Measurements from ENCODE around the gene HSFX1. TPM values are rescaled to one million over a fixed set of nuclear protein-coding genes. Genes with fewer than 3 reads are reported as not detected.

Gene HSFX1
- total and polyA plus RNA-seq, 9 of the 15 experiments (the other 6 are each of a cell fraction or from before 2014, with no cell fraction given), result 0.10 TPM; not detected in 8

- Histone ChIP-seq H3K9me3 (replicated peaks; ENCODE audit: control insufficient read depth, insufficient read depth, low read depth, low read length) (no peaks in the 10 kb centered on the region), H3K9ac (ENCODE audit: insufficient read depth in 1 of 2, low read depth in 2 of 2, low read length in 2 of 2) (no peak overlapping the region), H3K4me1 (replicated peaks in 1 of 2; ENCODE audit: control insufficient read depth in 2 of 2, insufficient read depth in 2 of 2, low read length in 2 of 2) (peaks cover 0 to 4% of the 10 kb centered on the region in 2 experiments; a peak in 4 of 5 replicates), H4K20me1 (replicated peaks; ENCODE audit: control insufficient read depth, insufficient read depth, low read length) (no peaks in the 10 kb centered on the region), H3K4me2 (ENCODE audit: insufficient read depth, low read length) (no peak overlapping the region), H3K79me2 (ENCODE audit: control insufficient read depth, insufficient read depth, low read length) (no peaks in the 10 kb centered on the region), H3K36me3 (ENCODE audit: control insufficient read depth, insufficient read depth, low read length) (no peaks in the 10 kb centered on the region), H3K27me3 (ENCODE audit: control insufficient read depth in 2 of 2, insufficient read depth in 2 of 2, low read length in 2 of 2) (peaks cover 0 to 18% of the 10 kb centered on the region in 2 experiments; a peak in 3 of 5 replicates), H3K4me3 (no peak overlapping the region), H3K27ac (ENCODE audit: extremely low read depth, low read depth, low read length) (no peak overlapping the region), H2AFZ (ENCODE audit: low read depth, low read length) (no peak overlapping the region), H3K9me1 (ENCODE audit: control insufficient read depth, insufficient read depth, low read length) (no peaks in the 10 kb centered on the region)
- TF ChIP-seq, protein P1, sequence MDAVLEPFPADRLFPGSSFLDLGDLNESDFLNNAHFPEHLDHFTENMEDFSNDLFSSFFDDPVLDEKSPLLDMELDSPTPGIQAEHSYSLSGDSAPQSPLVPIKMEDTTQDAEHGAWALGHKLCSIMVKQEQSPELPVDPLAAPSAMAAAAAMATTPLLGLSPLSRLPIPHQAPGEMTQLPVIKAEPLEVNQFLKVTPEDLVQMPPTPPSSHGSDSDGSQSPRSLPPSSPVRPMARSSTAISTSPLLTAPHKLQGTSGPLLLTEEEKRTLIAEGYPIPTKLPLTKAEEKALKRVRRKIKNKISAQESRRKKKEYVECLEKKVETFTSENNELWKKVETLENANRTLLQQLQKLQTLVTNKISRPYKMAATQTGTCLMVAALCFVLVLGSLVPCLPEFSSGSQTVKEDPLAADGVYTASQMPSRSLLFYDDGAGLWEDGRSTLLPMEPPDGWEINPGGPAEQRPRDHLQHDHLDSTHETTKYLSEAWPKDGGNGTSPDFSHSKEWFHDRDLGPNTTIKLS (IDR thresholded peaks at IDR 0.05; ENCODE audit: borderline replicate concordance, low read depth), result no peak
- DNase-seq (ENCODE audit: extremely low read depth in 1 of 4, low spot score in 3 of 4) (no peak), ATAC-seq (no peak), FAIRE-seq (no peak)
- POLR2A ChIA-PET, result no interaction called here
- intact Hi-C loops (cut with micrococcal nuclease), result no loop called here
- no TSS peak for BruUV-seq (replicated peaks)
- in situ Hi-C loops (cut with MboI), result loop anchor here (25.0 kb wide), 1 partner anchor 213 kb away; the partner anchor contains the start of genes HSFX2 and MAGEA9B
- CTCF ChIA-PET (ENCODE audit: low intra/inter-chr PET ratio), result no interaction called here
- 3% methylated on average over 3 of the region's 3 CpGs for WGBS (ENCODE audit: insufficient coverage, low coverage, missing lambda C conversion rate)
Measured at GRCh38 chrX:149799938-149800337, 26.1 kb downstream of the HSFX1 start.

DNA sequence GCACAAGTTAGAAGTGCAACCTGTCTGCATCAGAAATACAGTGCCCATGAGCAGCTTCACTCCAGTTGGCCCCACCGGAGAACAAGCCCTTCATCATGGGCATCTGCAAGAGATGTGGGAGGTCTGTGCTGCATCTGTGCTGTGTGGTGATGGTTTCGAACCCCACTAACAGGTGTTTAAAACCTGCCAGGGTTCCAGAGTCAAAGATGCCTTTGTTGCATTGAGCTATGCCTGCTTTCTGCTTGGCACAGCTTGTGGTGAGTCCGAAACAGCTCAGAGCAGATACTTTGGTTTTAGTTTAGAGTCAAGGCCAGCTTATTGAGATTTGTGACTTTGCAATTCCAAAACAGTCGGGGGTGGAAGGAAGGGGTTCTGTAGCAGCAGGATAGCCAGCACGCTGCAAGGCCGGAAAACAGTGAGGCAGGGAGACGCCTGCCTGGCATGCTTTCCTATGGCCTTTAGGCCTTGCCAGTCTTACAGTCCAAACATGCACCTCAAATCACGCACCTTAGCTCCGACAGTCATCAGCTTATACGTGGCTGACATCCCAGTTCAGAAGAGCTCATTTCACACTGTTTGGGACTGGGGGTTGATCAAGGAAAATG lies 29.7 kb downstream of the HSFX1 start:
- H3K4me2 ChIP-seq (ENCODE audit: insufficient read depth, low read length), result no peak overlapping the region
- no peaks in the 10 kb centered on the region for H3K9me3 ChIP-seq (replicated peaks; ENCODE audit: control insufficient read depth, insufficient read depth, low read depth, low read length)
- ATAC-seq, result peak; percentile 16; the same call in 1 of the 3 replicates
- ChIA-PET POLR2A (interaction anchor here (0.7 kb wide), 1 partner anchor 10 kb away, joined by 3 read pairs; no protein-coding TSS in a partner anchor), CTCF (ENCODE audit: low intra/inter-chr PET ratio) (no interaction called here)
- WGBS (ENCODE audit: insufficient coverage, low coverage, missing lambda C conversion rate), result 17% methylated on average over 8 of the region's 10 CpGs
- no TSS peak for BruUV-seq (replicated peaks)
- H3K4me3 ChIP-seq, result no peak overlapping the region
- no peak overlapping the region for H3K27ac ChIP-seq (ENCODE audit: extremely low read depth, low read depth, low read length)
- H3K36me3 ChIP-seq (ENCODE audit: control insufficient read depth, insufficient read depth, low read length), result no peaks in the 10 kb centered on the region
- FAIRE-seq, result no peak
- TF ChIP-seq ZSCAN29 (IDR thresholded peaks at IDR 0.05), result no peak
- no peaks in the 10 kb centered on the region for H3K79me2 ChIP-seq (ENCODE audit: control insufficient read depth, insufficient read depth, low read length)
- in situ Hi-C loops (cut with MboI) (loop anchor here (25.0 kb wide), 1 partner anchor 216 kb away; the partner anchor contains the start of genes HSFX2 and MAGEA9B), intact Hi-C loops (cut with micrococcal nuclease) (no loop called here)
- H3K9ac ChIP-seq (ENCODE audit: insufficient read depth in 1 of 2, low read depth in 2 of 2, low read length in 2 of 2), result no peak overlapping the region
- no peaks in the 10 kb centered on the region for H3K9me1 ChIP-seq (ENCODE audit: control insufficient read depth, insufficient read depth, low read length)
- H4K20me1 ChIP-seq (replicated peaks; ENCODE audit: control insufficient read depth, insufficient read depth, low read length), result no peaks in the 10 kb centered on the region
- H2AFZ ChIP-seq (ENCODE audit: low read depth, low read length), result no peak overlapping the region
- H3K4me1 ChIP-seq (replicated peaks in 1 of 2; ENCODE audit: control insufficient read depth in 2 of 2, insufficient read depth in 2 of 2, low read length in 2 of 2), result peaks cover 0 to 12% of the 10 kb centered on the region in 2 experiments; a peak in 4 of 5 replicates
- peaks cover 0 to 18% of the 10 kb centered on the region in 2 experiments; a peak in 3 of 5 replicates for H3K27me3 ChIP-seq (ENCODE audit: control insufficient read depth in 2 of 2, insufficient read depth in 2 of 2, low read length in 2 of 2)
- DNase-seq (ENCODE audit: extremely low read depth in 1 of 4, low spot score in 3 of 4), result no peak

Measured in K562 (cell line).